Stimulated activated CD4-positive, alpha-beta T cell treated with anti-CD3 and anti-CD28 coated beads, Interleukin-12 subunit alpha, Interleukin-12 subunit beta, amount 100 ng/mL, for 4 hours (primary cell): ENCODE data around the gene DTD2.
"Not testable (repeated sequence)": the region's sequence is repeated elsewhere in the genome, so short reads cannot be mapped to it uniquely, and the experiment has no call there.

Experiments
- DNase-seq: peaks from one replicate; pipeline ENCODE4 v3.0.0-alpha.2; 2020

The DTD2 gene

GRCh38 chr14:31456841-31457664 lies at the start of gene DTD2:
DTD2 (minus strand) TSS chr14:31457506; CDS start chr14:31457393, 113 bp downstream.
- DNase-seq: peak; percentile 90

GRCh38 chr14:31505411-31505810 lies 48.1 kb upstream of the DTD2 start:
- no peak for DNase-seq

GRCh38 chr14:31501870-31502269 lies 44.6 kb upstream of the DTD2 start:
- DNase-seq: no peak

GRCh38 chr14:31492759-31493498 lies 35.6 kb upstream of the DTD2 start:
- DNase-seq: no peak

- DNase-seq: no peak
These were observed 32.4 kb upstream of the DTD2 start for GRCh38 chr14:31489691-31490090.

- no peak for DNase-seq
These were observed 30.6 kb upstream of the DTD2 start, which contains the start of gene GPR33 for GRCh38 chr14:31487886-31488285. GPR33 (minus strand) TSS chr14:31488039; CDS start chr14:31483965, 4,074 bp downstream.

- DNase-seq: no peak
These were observed 29.5 kb upstream of the DTD2 start for GRCh38 chr14:31486764-31487163.

GRCh38 chr14:31484754-31485153 lies 27.4 kb upstream of the DTD2 start:
- DNase-seq: no peak

- DNase-seq: no peak
These were observed 22.9 kb upstream of the DTD2 start for GRCh38 chr14:31480156-31480555.

- DNase-seq: no peak
These were observed 21.7 kb upstream of the DTD2 start for GRCh38 chr14:31479027-31479426.

- DNase-seq: no peak
These were observed 19.9 kb upstream of the DTD2 start for GRCh38 chr14:31477248-31477647.

GRCh38 chr14:31476131-31476866 lies 19.0 kb upstream of the DTD2 start:
- DNase-seq: no peak

- DNase-seq: no peak
These were observed 9.2 kb upstream of the DTD2 start for GRCh38 chr14:31466554-31466953.

- no peak for DNase-seq
These were observed 7.8 kb upstream of the DTD2 start for GRCh38 chr14:31465111-31465510.

- DNase-seq: not testable (repeated sequence)
These were observed 5.1 kb upstream of the DTD2 start for GRCh38 chr14:31462450-31462849.

GRCh38 chr14:31461545-31461944 lies 4.2 kb upstream of the DTD2 start:
- no peak for DNase-seq

GRCh38 chr14:31457665-31458659 lies 656 bp upstream of the DTD2 start:
- DNase-seq: no peak

GRCh38 chr14:31449971-31450610 lies 7.2 kb downstream of the DTD2 start:
- no peak for DNase-seq

- no peak for DNase-seq
These were observed 8.2 kb downstream of the DTD2 start for GRCh38 chr14:31449136-31449535.

GRCh38 chr14:31445703-31446102 lies 11.6 kb downstream of the DTD2 start:
- no peak for DNase-seq

GRCh38 chr14:31442284-31442683 lies 15.0 kb downstream of the DTD2 start:
- no peak for DNase-seq
